Measurements from ENCODE around the gene KIF21B.

KIF21B gene

DNA sequence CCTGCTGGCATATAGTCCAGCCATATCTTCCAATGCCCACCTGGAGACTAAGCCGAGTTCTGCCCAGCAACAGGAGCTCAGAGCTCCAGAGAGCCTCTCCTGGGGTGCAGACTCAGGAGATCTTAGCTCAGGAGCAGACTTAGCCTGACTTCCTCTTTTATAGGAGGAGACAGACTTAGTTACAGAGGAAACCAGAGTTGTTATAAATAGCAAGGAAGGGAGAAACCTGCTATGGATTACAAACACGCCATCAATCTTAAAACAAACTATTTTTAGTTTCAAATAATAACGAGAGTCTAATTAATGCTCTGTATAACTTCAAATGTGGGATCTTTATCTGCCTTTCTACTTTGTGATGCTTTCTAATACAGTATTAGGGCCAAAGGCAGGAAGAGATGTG lies 3.3 kb upstream of the KIF21B start:
- no peak overlapping the region for H3K4me3 ChIP-seq (ENCODE audit: low read length)
- no peaks in the 10 kb centered on the region for H3K36me3 ChIP-seq (ENCODE audit: control insufficient read depth, insufficient read depth, low read length)
- no peaks in the 10 kb centered on the region for H3K9me3 ChIP-seq (ENCODE audit: control insufficient read depth, insufficient read depth, low read length)
- no peaks in the 10 kb centered on the region for H3K27me3 ChIP-seq (ENCODE audit: control insufficient read depth, insufficient read depth, low read length)
- no peak for DNase-seq (ENCODE audit: low read depth, low spot score)
- no CpG with 5 or more reads among the region's 3 CpGs for WGBS (ENCODE audit: insufficient coverage, insufficient read length)
- H3K27ac ChIP-seq (ENCODE audit: low read length), result no peak overlapping the region
- peaks cover 10% of the 10 kb centered on the region for H3K4me1 ChIP-seq (ENCODE audit: control insufficient read depth, insufficient read depth, low read length)

DNA sequence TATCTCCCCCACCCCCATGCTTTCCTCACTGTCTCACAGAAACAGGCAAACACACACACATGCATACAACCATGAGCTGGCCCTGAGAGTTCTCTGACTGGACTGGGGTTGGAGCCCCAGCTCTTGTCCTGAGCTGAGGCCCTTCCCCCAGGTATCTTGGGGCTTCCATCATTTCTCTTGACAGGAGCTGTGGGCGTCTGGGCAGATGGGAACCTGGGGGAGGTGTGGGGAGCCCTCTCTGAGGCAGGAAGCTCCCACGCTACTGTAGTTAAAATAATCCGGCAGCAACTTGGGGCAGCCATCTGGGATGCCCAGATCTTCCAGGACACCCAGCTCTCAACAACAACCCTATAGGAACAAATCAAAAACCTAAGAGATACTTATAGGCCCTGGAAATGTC lies 2.7 kb upstream of the KIF21B start:
- no peak overlapping the region for H3K27ac ChIP-seq (ENCODE audit: low read length)
- no peak overlapping the region for H3K4me3 ChIP-seq (ENCODE audit: low read length)
- no peaks in the 10 kb centered on the region for H3K9me3 ChIP-seq (ENCODE audit: control insufficient read depth, insufficient read depth, low read length)
- H3K36me3 ChIP-seq (ENCODE audit: control insufficient read depth, insufficient read depth, low read length), result no peaks in the 10 kb centered on the region
- no peak for DNase-seq (ENCODE audit: low read depth, low spot score)
- H3K4me1 ChIP-seq (ENCODE audit: control insufficient read depth, insufficient read depth, low read length), result peaks cover 15% of the 10 kb centered on the region
- H3K27me3 ChIP-seq (ENCODE audit: control insufficient read depth, insufficient read depth, low read length), result no peaks in the 10 kb centered on the region
- no CpG with 5 or more reads among the region's 3 CpGs for WGBS (ENCODE audit: insufficient coverage, insufficient read length)

DNA sequence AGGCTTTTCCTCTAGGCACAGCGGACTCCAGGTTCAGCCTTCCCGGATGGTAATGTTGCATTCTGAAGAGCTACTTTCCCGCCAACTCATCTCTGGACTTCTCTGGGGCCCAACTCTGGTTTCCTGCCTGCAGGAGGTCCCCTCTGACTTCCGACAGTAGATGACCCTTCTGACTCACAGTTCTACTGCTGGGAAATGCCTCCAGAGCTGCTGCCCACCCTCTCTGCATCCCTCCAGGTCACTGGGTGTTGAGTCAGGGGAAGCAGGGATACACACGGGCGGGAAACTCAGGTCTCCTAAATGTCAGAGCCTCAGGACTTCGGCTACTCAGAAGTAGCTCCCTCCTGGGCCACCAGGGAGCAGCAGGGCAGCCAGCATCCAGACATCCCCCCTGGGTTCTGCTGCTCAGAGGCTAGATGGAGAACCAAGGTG lies 2.1 kb upstream of the KIF21B start:
- Histone ChIP-seq H3K27me3 (ENCODE audit: control insufficient read depth, insufficient read depth, low read length) (no peaks in the 10 kb centered on the region), H3K4me1 (ENCODE audit: control insufficient read depth, insufficient read depth, low read length) (peaks cover 16% of the 10 kb centered on the region), H3K4me3 (ENCODE audit: low read length) (no peak overlapping the region), H3K36me3 (ENCODE audit: control insufficient read depth, insufficient read depth, low read length) (no peaks in the 10 kb centered on the region), H3K9me3 (ENCODE audit: control insufficient read depth, insufficient read depth, low read length) (no peaks in the 10 kb centered on the region), H3K27ac (ENCODE audit: low read length) (no peak overlapping the region)
- DNase-seq (ENCODE audit: low read depth, low spot score), result no peak
- WGBS (ENCODE audit: insufficient coverage, insufficient read length), result no CpG with 5 or more reads among the region's 7 CpGs

DNA sequence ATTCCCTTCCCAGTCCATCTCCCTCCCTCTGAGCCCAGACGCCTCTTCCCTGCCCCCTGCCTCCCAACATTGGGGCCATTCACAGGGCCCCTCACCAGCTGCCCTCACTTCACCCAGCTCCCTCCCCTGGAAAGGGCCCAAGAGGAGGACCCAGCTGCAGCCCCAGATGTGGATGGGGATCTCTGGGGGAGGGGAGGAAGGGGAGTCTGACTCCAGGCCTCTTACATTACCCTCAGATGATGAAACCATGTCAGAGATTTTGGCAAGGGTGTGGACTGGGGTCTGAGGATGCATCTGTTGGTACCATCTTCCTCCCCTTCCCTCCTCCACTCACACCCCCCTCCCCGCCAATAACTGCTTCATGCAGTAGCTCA lies 1.1 kb upstream of the KIF21B start:
- Histone ChIP-seq H3K27ac (ENCODE audit: low read length) (no peak overlapping the region), H3K4me1 (ENCODE audit: control insufficient read depth, insufficient read depth, low read length) (peaks cover 16% of the 10 kb centered on the region), H3K9me3 (ENCODE audit: control insufficient read depth, insufficient read depth, low read length) (no peaks in the 10 kb centered on the region), H3K4me3 (ENCODE audit: low read length) (no peak overlapping the region), H3K27me3 (ENCODE audit: control insufficient read depth, insufficient read depth, low read length) (no peaks in the 10 kb centered on the region), H3K36me3 (ENCODE audit: control insufficient read depth, insufficient read depth, low read length) (no peaks in the 10 kb centered on the region)
- no CpG with 5 or more reads among the region's 2 CpGs for WGBS (ENCODE audit: insufficient coverage, insufficient read length)
- no peak for DNase-seq (ENCODE audit: low read depth, low spot score)

DNA sequence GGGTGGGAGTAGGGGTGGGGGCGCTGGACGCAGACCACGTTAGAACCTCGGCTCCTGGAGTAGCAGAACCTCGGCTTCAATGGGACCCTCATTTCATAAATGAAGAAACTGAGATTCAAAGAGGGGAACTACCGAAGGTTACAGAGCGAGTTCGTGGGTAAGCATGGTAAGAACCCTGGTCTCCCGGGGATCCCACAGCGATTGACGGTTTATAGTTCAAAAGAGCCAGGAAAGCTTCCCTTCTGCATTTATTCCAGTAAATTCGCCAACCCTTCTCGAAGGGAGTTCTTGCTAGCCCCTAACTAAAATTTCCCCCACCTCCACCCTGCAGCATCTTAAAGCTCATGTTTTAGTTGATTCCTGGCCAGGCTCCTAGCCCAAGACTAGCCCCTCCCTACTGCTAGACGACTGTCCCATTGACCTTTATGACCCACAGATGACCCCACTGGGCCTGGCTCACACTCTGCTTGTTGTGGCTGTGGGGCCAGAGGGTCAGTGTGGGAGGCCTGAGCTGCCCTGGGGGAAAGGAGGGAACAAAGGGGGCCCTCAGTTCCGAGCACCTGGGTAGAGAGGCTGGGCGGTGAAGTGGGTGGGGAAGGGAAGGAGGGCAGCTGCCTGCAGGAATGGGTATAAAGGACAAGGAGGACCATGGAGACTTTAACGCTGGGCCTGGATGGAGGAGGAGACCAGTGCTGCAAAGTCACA lies 558 bp upstream of the KIF21B start:
- no peaks in the 10 kb centered on the region for H3K36me3 ChIP-seq (ENCODE audit: control insufficient read depth, insufficient read depth, low read length)
- H3K27me3 ChIP-seq (ENCODE audit: control insufficient read depth, insufficient read depth, low read length), result no peaks in the 10 kb centered on the region
- H3K27ac ChIP-seq (ENCODE audit: low read length), result no peak overlapping the region
- H3K4me1 ChIP-seq (ENCODE audit: control insufficient read depth, insufficient read depth, low read length), result peaks cover 17% of the 10 kb centered on the region
- H3K4me3 ChIP-seq (ENCODE audit: low read length), result peak overlapping the region; percentile 18; the same call in 1 of the 2 replicates
- H3K9me3 ChIP-seq (ENCODE audit: control insufficient read depth, insufficient read depth, low read length), result no peaks in the 10 kb centered on the region
- DNase-seq (ENCODE audit: low read depth, low spot score), result no peak
- no CpG with 5 or more reads among the region's 17 CpGs for WGBS (ENCODE audit: insufficient coverage, insufficient read length)

DNA sequence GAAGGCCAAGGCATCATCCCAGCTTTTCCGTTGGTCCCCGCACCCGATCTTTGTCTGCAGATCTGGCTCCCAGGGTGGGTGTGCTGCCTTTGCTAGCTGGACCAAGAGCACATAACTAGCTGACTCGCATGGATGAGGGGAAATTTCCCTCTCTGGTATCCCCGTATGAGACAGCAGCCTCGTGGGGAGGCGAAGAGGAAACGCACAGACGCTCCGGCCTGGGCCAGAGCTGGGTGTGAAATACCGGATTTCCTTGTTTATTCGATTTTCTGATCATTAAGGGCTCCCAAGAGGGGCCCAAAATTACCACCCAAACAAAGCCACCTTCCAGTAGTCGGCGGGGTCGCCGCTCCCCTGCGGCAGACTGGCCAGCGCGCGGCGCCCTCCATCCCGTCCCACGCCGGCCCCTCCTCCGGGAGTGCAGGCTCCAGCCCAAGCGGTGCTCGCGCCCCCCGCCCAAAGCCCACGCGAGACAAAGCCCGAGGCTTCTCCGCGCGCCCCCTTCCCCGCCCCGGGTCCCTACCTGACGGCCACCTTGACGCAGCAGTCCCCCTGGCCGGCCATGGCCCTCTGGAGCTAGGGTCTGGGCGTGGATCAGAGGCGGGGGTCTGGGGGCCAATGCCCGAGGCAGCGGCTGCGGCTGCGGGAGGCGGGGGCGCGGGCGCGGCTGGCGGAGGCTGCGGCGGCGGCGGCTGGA lies 546 bp downstream of the KIF21B start:
- Histone ChIP-seq H3K9me3 (ENCODE audit: control insufficient read depth, insufficient read depth, low read length) (no peaks in the 10 kb centered on the region), H3K4me1 (ENCODE audit: control insufficient read depth, insufficient read depth, low read length) (peaks cover 17% of the 10 kb centered on the region), H3K27me3 (ENCODE audit: control insufficient read depth, insufficient read depth, low read length) (no peaks in the 10 kb centered on the region), H3K4me3 (ENCODE audit: low read length) (peak overlapping the region; percentile 64; the same call in 1 of the 2 replicates), H3K36me3 (ENCODE audit: control insufficient read depth, insufficient read depth, low read length) (no peaks in the 10 kb centered on the region), H3K27ac (ENCODE audit: low read length) (no peak overlapping the region)
- DNase-seq (ENCODE audit: low read depth, low spot score), result no peak
- WGBS (ENCODE audit: insufficient coverage, insufficient read length), result no CpG with 5 or more reads among the region's 56 CpGs

DNA sequence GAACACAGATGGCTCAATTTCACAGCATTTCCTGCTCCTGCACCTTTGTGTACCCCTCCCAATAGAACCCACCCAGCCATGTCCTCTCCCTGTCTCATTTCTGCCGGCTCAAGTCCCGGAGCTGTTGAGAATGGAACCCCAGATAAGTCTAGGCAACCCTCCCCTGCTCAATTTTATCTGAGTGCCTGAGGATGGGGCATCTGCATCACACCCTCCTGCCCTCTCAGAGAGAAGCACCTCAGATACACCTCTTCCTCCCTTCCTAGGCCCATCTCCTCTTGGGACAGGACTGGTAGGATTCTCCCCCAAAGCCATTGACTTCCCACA lies 1.1 kb downstream of the KIF21B start:
- H3K36me3 ChIP-seq (ENCODE audit: control insufficient read depth, insufficient read depth, low read length), result no peaks in the 10 kb centered on the region; the same call in 1 of the 2 replicates
- H3K4me1 ChIP-seq (ENCODE audit: control insufficient read depth, insufficient read depth, low read length), result peaks cover 20% of the 10 kb centered on the region
- H3K27ac ChIP-seq (ENCODE audit: low read length), result no peak overlapping the region
- H3K4me3 ChIP-seq (ENCODE audit: low read length), result peak overlapping the region; percentile 64; the same call in 1 of the 2 replicates
- H3K27me3 ChIP-seq (ENCODE audit: control insufficient read depth, insufficient read depth, low read length), result no peaks in the 10 kb centered on the region
- WGBS (ENCODE audit: insufficient coverage, insufficient read length), result no CpG with 5 or more reads among the region's 2 CpGs
- no peaks in the 10 kb centered on the region for H3K9me3 ChIP-seq (ENCODE audit: control insufficient read depth, insufficient read depth, low read length)
- DNase-seq (ENCODE audit: low read depth, low spot score), result no peak

DNA sequence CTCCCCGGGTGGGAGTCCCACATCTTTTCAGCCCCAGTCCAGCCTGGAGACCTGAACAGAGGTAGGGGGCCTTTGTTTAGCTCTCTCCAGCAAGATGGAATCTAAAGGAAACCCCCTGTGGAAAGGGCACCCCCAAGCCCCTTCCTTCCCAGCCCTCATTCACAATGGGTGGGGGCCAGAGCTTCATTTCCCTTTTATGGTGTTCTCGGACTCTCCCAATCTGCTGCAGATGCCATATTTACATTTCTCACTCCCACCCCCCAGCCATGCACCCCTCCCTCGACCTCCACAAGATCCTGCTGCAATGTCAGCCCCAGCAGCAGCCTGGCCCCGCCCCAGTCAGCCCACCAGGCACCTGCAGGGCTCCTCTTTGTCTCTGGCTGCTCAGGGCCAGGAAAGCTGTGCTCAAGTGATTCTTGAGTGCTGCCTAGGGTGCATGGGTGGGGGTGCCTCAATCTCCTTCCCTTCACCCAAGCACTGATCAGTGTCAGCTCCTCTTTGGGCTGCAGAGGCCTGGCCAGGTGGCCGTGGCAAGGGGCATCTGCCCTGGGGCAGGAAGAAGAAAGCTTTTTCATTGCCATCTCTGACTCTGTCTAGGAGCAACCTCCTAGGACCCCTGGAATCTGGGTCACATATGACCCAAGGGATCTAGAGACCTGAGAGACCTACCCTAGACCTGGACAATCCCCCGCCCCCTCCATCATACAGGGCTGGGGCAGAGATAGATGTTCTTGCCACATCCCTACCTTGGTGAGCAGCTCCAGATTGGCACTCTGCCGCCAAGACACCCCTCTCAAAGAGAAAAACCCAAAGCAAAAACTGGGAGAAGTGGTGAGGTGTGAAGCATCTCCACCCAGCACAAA lies 1.7 kb downstream of the KIF21B start:
- Histone ChIP-seq H3K27me3 (ENCODE audit: control insufficient read depth, insufficient read depth, low read length) (no peaks in the 10 kb centered on the region), H3K36me3 (ENCODE audit: control insufficient read depth, insufficient read depth, low read length) (no peaks in the 10 kb centered on the region; the same call in 1 of the 2 replicates), H3K4me3 (ENCODE audit: low read length) (no peak overlapping the region; the same call in 1 of the 2 replicates), H3K9me3 (ENCODE audit: control insufficient read depth, insufficient read depth, low read length) (no peaks in the 10 kb centered on the region), H3K4me1 (ENCODE audit: control insufficient read depth, insufficient read depth, low read length) (peaks cover 21% of the 10 kb centered on the region), H3K27ac (ENCODE audit: low read length) (no peak overlapping the region)
- WGBS (ENCODE audit: insufficient coverage, insufficient read length), result no CpG with 5 or more reads among the region's 7 CpGs
- DNase-seq (ENCODE audit: low read depth, low spot score), result no peak

DNA sequence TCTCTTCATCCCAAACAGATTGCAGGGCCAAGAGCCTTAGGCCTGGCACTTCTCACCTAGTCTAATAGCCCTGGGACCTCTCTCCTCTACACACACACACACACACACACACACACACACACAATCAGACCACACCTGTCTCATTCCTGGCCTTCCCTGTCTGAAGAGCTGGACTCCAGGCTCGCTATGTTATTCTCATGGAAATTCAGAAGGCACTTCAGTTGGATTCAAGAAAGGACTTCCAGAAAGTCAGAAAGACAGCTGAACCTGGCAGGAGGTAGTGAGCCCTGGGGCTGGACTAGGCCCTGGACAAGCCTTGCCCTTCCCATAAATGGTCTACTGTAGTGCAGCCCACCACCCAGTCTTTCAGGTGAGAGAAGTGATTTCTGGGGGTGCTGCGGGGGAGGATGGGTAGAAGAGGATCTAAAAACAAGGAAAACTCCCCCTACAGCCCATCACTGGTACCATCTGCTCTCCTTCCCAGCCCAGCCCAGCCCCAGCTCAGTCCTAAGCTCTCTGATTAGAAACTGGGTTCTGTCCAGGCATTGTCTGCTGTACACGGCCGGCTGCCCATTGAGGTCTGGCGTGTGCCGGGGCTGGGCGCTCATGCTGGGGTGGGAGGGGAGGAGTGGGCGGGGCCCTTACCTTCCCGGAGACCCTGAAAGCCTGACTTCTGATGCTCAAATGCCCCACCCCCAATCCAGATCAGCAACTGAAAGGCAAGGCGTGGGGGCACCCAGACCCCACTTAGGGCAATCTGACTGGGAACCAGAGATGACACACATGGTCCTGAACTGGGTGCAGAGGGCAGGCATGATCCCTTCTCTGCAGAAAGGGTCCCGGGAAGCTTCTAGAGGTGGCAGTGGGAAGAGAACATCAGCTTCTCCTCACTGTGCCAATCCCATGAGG lies 2.5 kb downstream of the KIF21B start:
- no CpG with 5 or more reads among the region's 11 CpGs for WGBS (ENCODE audit: insufficient coverage, insufficient read length)
- H3K36me3 ChIP-seq (ENCODE audit: control insufficient read depth, insufficient read depth, low read length), result no peaks in the 10 kb centered on the region; the same call in 1 of the 2 replicates
- no peaks in the 10 kb centered on the region for H3K27me3 ChIP-seq (ENCODE audit: control insufficient read depth, insufficient read depth, low read length)
- no peak overlapping the region for H3K4me3 ChIP-seq (ENCODE audit: low read length)
- no peak overlapping the region for H3K27ac ChIP-seq (ENCODE audit: low read length)
- peaks cover 22% of the 10 kb centered on the region for H3K4me1 ChIP-seq (ENCODE audit: control insufficient read depth, insufficient read depth, low read length)
- H3K9me3 ChIP-seq (ENCODE audit: control insufficient read depth, insufficient read depth, low read length), result no peaks in the 10 kb centered on the region
- no peak for DNase-seq (ENCODE audit: low read depth, low spot score)

Measured in iPS DF 6.9 (cell line).